SK-N-SH treated with all-trans-retinoic acid at 6 μM for 48 hours (cell line): Measurements from ENCODE around the gene PRPF19.

ENCODE experiments used
- ATAC-seq: fragments of 200-7000 bp; cut with Tn5 transposase; 3 replicates; pipeline ENCODE4 v1.9.1; 2020; ENCODE audit warnings: mild to moderate bottlenecking, moderate library complexity
- ARNTL ChIP-seq: fragments of 450-650 bp; formaldehyde crosslinking; IDR thresholded peaks from 2 replicates; pipeline ENCODE4 v1.5.0; 2020; ENCODE audit warnings: low read depth, mild to moderate bottlenecking, moderate library complexity, borderline replicate concordance
- BACH2 ChIP-seq: fragments of 250-450 bp; sonication (Bioruptor Pico); IDR thresholded peaks from 2 replicates; pipeline ENCODE4 v1.9.0; 2021; ENCODE audit warnings: mild to moderate bottlenecking, borderline replicate concordance
- CSDC2 ChIP-seq: fragments of 250-450 bp; sonication (Bioruptor Pico); IDR thresholded peaks from 2 replicates; pipeline ENCODE4 v1.5.0; 2020; ENCODE audit warnings: mild to moderate bottlenecking, moderate library complexity
- ESRRG ChIP-seq: fragments of 250-450 bp; sonication (Bioruptor Pico); IDR thresholded peaks from 2 replicates; pipeline ENCODE4 v1.6.1; 2021; ENCODE audit warnings: mild to moderate bottlenecking
- GLIS3 ChIP-seq: fragments of 250-450 bp; sonication (Bioruptor Pico); IDR thresholded peaks from 2 replicates; pipeline ENCODE4 v1.5.0; 2020; ENCODE audit warnings: mild to moderate bottlenecking, moderate library complexity
- ISL1 ChIP-seq: fragments of 250-450 bp; sonication (Bioruptor Pico); IDR thresholded peaks from 2 replicates; pipeline ENCODE4 v2.1.2; 2022; ENCODE audit warnings: mild to moderate bottlenecking, moderate library complexity
- OSR1 ChIP-seq: fragments of 250-450 bp; sonication (Bioruptor Pico); IDR thresholded peaks from 2 replicates; pipeline ENCODE4 v1.8.0; 2022; ENCODE audit warnings: moderate library complexity, mild to moderate bottlenecking, inconsistent platforms
- PPARA ChIP-seq: fragments of 250-450 bp; sonication (Bioruptor Pico); IDR thresholded peaks from 2 replicates; pipeline ENCODE4 v1.5.0; 2020; ENCODE audit warnings: mild to moderate bottlenecking, borderline replicate concordance
- RARB ChIP-seq: fragments of 250-450 bp; sonication (Bioruptor Pico); IDR thresholded peaks from 2 replicates; pipeline ENCODE4 v1.8.0; 2021; ENCODE audit warnings: mild to moderate bottlenecking, moderate library complexity
- TCF4 ChIP-seq: fragments of 250-450 bp; sonication (Bioruptor Pico); IDR thresholded peaks from 2 replicates; pipeline ENCODE4 v1.8.0; 2021; ENCODE audit warnings: mild to moderate bottlenecking, moderate library complexity, borderline replicate concordance
- TOX ChIP-seq: fragments of 250-450 bp; sonication (Bioruptor Pico); IDR thresholded peaks from 2 replicates; pipeline ENCODE4 v1.8.0; 2021; ENCODE audit warnings: mild to moderate bottlenecking, moderate library complexity, borderline replicate concordance
- ZFP3 ChIP-seq: fragments of 250-450 bp; sonication (Bioruptor Pico); IDR thresholded peaks from 2 replicates; pipeline ENCODE4 v1.5.0; 2020; ENCODE audit warnings: mild to moderate bottlenecking, moderate library complexity
- ZFP30 ChIP-seq: fragments of 450-650 bp; formaldehyde crosslinking; IDR thresholded peaks from 2 replicates; pipeline ENCODE4 v1.5.0; 2022; ENCODE audit warnings: mild to moderate bottlenecking, moderate library complexity
- ZNF565 ChIP-seq: fragments of 450-650 bp; formaldehyde crosslinking; conservative IDR thresholded peaks from 2 replicates; pipeline ENCODE4 v1.5.0; 2020; ENCODE audit warnings: low read depth, mild to moderate bottlenecking, moderate library complexity
- ZNF70 ChIP-seq: fragments of 450-650 bp; formaldehyde crosslinking; IDR thresholded peaks from 2 replicates; pipeline ENCODE4 v1.5.0; 2020; ENCODE audit warnings: mild to moderate bottlenecking, moderate library complexity
- TF ChIP-seq, protein P1 (sequence below): fragments of 250-450 bp; sonication (Bioruptor Pico); IDR thresholded peaks from 2 replicates; pipeline ENCODE4 v1.5.0; 2020; ENCODE audit warnings: mild to moderate bottlenecking, moderate library complexity
- TF ChIP-seq, protein P2 (sequence below): fragments of 250-450 bp; sonication (Bioruptor Pico); IDR thresholded peaks from 2 replicates; pipeline ENCODE4 v1.8.0; 2020; ENCODE audit warnings: mild to moderate bottlenecking, moderate library complexity, borderline replicate concordance
- TF ChIP-seq, protein P3 (sequence below): fragments of 250-450 bp; sonication (Bioruptor Pico); IDR thresholded peaks from 2 replicates; pipeline ENCODE4 v1.5.1; 2020; ENCODE audit warnings: low read depth, mild to moderate bottlenecking, moderate library complexity
- TF ChIP-seq, protein P4 (sequence below): fragments of 250-450 bp; sonication (Bioruptor Pico); IDR thresholded peaks from 2 replicates; pipeline ENCODE4 v1.5.1; 2021; ENCODE audit warnings: mild to moderate bottlenecking, moderate library complexity

Gene PRPF19

DNA sequence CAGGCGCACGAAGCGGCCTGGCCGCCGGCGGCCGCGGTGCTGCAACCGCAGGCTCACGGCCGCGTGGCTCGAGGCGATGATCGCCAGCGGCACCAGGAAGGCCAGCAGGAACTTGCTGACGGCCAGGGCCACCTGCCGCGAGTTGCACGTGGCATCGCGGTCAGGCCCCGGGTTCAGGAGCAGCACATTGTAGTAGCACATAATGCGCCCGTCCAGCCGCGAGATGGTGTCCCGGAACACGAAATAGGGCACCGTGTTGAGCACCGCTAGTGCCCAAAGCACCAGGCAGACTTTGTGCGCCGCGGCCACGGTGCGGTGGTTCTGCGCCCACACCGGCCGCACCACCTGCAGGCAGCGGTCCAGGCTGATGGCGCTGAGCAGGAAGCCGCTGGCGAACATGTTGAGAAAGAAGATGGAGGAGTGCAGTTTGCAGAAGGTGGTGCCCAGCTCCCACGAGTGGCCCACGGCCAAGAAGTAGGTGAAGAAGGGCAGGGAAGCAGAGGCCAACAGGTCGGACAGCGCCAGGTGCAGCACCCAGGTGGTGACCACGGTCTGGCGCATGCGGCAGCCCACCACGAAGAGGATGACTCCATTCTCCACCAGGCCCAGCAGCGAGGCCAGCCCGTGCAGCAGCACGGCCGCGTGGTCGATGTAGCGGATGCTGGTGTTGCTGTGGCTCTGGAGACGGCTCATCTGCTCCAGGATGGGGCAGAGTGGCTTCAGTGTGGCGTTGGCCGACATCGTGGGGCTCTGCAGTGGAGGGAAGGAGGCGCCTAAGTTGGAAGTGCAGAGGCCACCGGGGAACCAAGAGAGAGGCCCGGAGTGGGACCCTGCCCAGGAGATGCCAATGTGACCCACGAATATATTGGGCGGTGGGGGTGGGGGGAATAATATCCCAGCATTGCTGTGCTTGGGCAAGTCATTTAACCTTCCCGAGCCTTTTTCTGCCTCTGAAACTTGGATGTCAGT is 53.1 kb downstream of the PRPF19 start:
- no peak for TF ChIP-seq BACH2 (CRISPR knock-in tag)
- TF ChIP-seq, protein P1, sequence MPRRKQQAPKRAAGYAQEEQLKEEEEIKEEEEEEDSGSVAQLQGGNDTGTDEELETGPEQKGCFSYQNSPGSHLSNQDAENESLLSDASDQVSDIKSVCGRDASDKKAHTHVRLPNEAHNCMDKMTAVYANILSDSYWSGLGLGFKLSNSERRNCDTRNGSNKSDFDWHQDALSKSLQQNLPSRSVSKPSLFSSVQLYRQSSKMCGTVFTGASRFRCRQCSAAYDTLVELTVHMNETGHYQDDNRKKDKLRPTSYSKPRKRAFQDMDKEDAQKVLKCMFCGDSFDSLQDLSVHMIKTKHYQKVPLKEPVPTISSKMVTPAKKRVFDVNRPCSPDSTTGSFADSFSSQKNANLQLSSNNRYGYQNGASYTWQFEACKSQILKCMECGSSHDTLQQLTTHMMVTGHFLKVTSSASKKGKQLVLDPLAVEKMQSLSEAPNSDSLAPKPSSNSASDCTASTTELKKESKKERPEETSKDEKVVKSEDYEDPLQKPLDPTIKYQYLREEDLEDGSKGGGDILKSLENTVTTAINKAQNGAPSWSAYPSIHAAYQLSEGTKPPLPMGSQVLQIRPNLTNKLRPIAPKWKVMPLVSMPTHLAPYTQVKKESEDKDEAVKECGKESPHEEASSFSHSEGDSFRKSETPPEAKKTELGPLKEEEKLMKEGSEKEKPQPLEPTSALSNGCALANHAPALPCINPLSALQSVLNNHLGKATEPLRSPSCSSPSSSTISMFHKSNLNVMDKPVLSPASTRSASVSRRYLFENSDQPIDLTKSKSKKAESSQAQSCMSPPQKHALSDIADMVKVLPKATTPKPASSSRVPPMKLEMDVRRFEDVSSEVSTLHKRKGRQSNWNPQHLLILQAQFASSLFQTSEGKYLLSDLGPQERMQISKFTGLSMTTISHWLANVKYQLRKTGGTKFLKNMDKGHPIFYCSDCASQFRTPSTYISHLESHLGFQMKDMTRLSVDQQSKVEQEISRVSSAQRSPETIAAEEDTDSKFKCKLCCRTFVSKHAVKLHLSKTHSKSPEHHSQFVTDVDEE (CRISPR knock-in tag), result no peak
- TF ChIP-seq, protein P2, sequence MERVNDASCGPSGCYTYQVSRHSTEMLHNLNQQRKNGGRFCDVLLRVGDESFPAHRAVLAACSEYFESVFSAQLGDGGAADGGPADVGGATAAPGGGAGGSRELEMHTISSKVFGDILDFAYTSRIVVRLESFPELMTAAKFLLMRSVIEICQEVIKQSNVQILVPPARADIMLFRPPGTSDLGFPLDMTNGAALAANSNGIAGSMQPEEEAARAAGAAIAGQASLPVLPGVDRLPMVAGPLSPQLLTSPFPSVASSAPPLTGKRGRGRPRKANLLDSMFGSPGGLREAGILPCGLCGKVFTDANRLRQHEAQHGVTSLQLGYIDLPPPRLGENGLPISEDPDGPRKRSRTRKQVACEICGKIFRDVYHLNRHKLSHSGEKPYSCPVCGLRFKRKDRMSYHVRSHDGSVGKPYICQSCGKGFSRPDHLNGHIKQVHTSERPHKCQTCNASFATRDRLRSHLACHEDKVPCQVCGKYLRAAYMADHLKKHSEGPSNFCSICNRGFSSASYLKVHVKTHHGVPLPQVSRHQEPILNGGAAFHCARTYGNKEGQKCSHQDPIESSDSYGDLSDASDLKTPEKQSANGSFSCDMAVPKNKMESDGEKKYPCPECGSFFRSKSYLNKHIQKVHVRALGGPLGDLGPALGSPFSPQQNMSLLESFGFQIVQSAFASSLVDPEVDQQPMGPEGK, result no peak
- TF ChIP-seq ZFP3, result no peak
- ATAC-seq, result no peak

DNA sequence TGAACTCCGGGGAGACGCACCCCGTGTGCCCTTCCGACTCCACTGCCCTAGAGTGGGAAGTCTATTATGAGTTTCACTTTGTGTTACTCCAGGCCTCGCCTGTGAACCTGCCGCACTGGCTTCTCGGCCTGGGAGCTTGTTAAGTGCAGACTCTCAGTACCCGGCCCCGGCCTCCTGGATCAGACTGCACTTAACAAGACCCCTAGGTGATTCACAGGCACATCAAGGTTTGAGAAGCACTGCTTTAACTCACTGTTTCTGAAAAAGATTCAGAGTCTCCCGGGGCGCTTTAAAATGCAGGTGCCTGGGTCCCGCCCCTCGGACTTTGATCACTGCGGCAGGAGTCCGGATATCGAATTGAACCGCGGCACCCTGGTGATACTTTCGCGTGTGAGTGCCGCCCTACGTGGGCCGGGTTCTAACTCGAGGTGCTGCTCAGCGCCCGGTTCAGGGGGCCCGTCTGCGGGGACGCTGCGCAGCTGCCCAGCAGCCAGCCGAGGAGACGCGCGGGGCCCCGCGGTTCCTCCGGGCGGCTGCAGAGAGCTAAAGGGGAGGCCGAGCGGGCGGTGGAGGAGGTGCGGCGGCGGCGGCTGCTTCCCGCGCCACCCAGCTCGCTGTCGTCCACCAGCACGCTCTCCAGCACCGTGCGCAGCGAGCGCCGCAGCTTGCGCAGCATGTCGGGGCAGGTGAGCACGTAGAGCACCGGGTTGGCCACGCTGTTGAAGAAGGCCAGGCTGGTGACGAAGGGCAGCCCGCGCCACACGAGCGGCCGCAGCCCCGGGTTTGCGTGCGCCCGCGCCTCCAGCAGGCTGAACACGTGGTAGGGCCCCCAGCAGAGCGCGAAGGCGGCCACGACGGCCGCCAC is 54.0 kb downstream of the PRPF19 start:
- TF ChIP-seq TCF4 (CRISPR knock-in tag), result no peak
- TF ChIP-seq RARB (CRISPR knock-in tag), result no peak
- TF ChIP-seq ZNF70 (CRISPR knock-in tag), result no peak
- TF ChIP-seq, protein P3, sequence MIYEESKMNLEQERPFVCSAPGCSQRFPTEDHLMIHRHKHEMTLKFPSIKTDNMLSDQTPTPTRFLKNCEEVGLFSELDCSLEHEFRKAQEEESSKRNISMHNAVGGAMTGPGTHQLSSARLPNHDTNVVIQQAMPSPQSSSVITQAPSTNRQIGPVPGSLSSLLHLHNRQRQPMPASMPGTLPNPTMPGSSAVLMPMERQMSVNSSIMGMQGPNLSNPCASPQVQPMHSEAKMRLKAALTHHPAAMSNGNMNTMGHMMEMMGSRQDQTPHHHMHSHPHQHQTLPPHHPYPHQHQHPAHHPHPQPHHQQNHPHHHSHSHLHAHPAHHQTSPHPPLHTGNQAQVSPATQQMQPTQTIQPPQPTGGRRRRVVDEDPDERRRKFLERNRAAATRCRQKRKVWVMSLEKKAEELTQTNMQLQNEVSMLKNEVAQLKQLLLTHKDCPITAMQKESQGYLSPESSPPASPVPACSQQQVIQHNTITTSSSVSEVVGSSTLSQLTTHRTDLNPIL (CRISPR knock-in tag), result no peak
- TF ChIP-seq ESRRG (CRISPR knock-in tag), result no peak
- TF ChIP-seq PPARA (CRISPR knock-in tag), result no peak
- TF ChIP-seq ISL1, result no peak
- TF ChIP-seq OSR1 (CRISPR knock-in tag), result no peak
- TF ChIP-seq TOX (CRISPR knock-in tag), result no peak
- no peak for TF ChIP-seq CSDC2 (CRISPR knock-in tag)
- no peak for TF ChIP-seq ZFP3
- TF ChIP-seq ZFP30, result no peak
- TF ChIP-seq, protein P1 (CRISPR knock-in tag), result no peak
- TF ChIP-seq BACH2 (CRISPR knock-in tag), result no peak
- TF ChIP-seq ARNTL, result no peak
- TF ChIP-seq, protein P4, sequence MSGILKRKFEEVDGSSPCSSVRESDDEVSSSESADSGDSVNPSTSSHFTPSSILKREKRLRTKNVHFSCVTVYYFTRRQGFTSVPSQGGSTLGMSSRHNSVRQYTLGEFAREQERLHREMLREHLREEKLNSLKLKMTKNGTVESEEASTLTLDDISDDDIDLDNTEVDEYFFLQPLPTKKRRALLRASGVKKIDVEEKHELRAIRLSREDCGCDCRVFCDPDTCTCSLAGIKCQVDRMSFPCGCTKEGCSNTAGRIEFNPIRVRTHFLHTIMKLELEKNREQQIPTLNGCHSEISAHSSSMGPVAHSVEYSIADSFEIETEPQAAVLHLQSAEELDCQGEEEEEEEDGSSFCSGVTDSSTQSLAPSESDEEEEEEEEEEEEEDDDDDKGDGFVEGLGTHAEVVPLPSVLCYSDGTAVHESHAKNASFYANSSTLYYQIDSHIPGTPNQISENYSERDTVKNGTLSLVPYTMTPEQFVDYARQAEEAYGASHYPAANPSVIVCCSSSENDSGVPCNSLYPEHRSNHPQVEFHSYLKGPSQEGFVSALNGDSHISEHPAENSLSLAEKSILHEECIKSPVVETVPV, result no peak
- TF ChIP-seq, protein P2, result no peak
- TF ChIP-seq ZNF565 (CRISPR knock-in tag), result no peak
- TF ChIP-seq GLIS3 (CRISPR knock-in tag), result no peak
- no peak for ATAC-seq
